Ramos (cell line): ENCODE data around the gene PRRX2.
"Not testable (repeated sequence)": the region's sequence is repeated elsewhere in the genome, so short reads cannot be mapped to it uniquely, and the experiment has no call there.

Source experiments
- in situ Hi-C: fragments of 300-500 bp; cut with MboI; formaldehyde crosslinking; loops from one replicate; pipeline ENCODE4 v1.14.3; 2022; ENCODE audit warnings: low sequenced_read_pairs; ENCODE audit not compliant: unreplicated experiment

The PRRX2 gene

DNA sequence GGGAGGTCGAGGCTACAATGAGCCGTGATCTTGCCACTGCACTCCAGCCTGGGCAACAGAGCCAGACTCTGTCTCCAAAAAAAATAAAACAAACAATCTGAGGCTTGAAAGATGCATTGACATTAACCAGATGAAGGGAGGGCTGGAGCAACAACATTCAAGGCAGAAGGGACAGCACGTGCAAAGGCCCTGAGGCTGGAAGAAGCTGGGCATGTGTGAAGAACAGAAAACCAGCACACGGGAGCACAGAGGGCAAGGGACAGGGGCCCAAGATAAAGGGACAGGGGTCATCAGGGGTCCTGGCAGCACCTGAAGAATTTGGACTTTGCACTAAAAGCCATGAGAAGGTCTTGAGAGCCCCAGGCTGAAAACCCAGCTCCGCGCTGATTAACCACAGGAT is 84.1 kb downstream of the PRRX2 start:
- in situ Hi-C loops: no loop called here

DNA sequence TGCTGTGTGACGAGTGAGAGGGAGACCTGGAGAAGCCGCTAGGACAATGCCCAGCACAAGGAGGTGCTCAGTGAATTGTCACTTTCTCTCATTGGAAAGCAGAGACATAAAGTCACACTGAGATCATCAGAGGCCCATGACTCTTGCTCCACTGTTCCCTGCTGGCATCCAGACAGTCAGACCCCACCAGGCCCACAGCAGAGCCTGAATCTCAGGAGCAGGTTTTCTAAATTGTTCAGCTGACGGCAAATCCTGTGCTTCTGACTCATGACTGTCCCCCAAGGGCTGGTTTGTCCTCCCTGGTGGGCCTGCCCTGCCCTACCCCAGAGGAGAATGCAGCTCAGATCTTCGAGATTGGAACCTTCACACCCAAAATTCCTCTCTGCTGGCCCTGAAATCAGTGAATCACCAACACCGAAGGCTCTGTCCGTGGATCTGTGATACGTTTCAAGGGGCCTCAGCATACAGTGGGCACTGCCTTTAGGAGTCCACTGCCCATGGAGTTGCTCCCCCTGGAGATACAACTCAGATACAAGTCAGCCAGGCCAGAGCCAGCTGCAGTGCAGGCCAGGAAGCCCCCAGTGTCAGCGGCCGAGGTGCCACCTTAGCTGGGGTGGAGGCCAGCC is 84.7 kb downstream of the PRRX2 start:
- in situ Hi-C loops: no loop called here

DNA sequence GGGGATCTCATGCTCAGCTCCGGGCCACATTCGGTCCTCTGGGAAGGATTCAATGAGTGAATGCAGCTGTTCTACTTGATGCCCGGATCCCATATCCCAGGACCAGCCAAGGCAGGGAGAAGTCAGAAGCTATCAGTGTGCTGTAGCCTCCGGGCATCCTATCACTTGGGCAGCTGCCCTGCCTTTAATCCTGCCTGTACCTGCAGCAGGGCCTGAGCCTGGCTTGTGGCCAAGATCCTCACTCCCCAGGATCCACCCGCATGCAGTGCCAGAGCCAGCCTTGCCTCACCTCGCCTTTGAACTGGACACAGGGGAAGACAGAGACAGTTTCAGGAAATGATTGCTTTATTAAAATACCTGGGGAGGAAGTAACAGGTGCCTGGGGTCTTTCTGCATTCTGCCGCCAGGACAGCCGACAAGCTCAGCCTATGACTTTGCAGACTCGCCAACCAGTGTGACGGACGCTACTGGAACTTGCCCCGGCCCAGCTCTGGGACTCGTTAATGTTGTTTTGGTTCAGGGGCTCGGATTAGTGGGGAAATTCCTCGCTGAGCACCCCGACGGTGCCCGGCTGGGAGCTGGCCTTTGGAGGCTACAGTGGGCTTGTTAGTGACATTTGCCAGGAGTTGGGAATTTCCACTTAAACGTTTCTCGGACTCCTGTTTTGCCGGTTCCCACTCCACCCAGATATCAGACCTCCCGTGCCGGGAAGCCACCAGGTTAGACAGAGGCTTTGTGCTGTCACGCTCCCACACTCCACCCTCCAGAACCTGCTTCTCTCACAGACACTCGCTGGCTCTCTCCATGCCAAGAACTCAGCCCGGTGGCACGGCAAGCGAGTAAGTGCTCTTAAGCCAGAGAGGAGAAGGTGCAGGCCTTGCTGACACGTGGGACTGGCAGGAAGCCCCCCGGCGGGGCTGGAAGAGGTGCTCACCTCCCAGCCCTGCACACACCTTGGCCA is 86.7 kb downstream of the PRRX2 start:
- in situ Hi-C loops: no loop called here

DNA sequence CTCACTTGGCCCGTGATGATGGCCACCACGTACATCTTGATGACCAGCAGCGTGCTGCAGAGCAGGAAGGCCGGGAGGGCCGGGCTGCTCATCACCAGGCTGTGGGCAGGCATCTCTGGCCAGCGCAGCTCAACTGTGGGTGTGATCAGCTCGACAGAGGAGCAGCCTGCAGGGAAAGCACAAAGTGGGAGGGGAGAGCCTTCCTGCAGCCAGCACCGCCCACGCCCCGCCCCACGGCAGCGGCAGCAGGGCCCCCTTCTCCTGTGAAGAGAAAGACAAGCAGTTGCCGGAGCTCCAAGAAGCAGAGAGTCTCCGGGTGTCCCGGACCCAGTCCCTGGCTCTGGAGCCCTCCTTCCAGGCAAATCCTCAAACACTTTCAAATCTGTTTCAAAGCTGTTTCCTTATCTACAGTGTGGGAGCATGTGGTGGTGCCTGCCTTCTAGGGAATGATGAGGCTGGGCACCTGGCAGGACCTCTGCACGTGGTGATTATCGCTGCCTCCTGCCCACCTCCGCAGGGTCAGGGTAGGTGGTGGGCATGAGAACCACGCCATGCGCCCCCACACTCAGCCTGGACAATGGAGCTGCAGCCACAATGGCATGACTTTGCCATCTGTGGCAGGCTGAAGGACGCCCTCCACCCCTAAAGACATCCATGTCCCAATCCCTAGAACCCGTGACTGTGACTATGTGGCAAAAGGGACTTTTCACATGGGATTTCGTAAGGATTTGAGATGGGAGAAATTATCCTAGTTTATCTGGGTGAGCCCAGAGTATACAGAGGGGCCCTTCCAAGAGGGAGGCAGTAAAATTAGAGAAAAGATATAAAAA is 87.7 kb downstream of the PRRX2 start, which contains the start of gene PTGES:
Gene PTGES, minus strand, starts transcription at position 143 of the 830 bp plus-strand sequence. Its CDS starts 30 bp downstream, at position 113.
- in situ Hi-C loops: no loop called here

GRCh38 chr9:129755151-129755550 is 89.7 kb downstream of the PRRX2 start:
- in situ Hi-C loops: no loop called here

DNA sequence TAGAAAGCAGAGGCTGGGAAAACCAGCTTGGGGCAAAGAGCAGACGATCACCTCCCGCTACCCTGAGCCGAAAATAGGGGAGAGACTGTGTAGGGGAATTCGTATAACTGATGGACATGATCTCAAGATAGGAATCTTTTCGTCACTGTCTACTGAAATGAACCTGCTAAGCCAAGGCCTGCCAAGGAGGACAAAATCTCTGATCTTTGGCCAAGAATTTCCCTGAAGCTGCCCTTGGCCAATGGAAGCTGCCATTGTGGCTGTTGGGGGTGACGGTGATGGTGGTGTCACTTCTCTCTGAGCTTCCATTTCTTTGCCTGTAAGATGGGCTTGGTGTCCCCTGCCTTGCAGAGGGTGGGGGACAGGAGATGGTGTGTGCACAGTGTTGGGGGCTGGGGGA is 90.7 kb downstream of the PRRX2 start:
- in situ Hi-C loops: no loop called here

DNA sequence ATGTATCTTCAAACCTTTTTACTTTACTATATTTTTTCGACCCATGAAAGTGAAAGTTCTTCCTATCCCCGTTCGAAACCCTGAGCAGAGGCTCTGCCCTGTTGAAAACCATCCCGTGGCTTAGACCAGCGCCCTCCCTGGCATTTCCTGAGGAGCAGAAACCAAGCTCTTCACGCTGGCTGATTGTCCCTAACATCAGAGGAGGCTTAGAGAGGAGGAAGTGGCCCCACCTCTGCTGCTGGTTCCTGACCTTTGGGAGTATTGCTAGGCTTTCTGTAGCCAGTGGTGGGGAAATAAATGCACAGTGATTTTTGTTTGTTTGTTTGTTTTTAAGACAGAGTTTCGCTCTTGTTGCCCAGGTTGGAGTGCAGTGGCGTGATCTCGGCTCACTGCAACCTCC is 91.6 kb downstream of the PRRX2 start:
- in situ Hi-C loops: no loop called here

DNA sequence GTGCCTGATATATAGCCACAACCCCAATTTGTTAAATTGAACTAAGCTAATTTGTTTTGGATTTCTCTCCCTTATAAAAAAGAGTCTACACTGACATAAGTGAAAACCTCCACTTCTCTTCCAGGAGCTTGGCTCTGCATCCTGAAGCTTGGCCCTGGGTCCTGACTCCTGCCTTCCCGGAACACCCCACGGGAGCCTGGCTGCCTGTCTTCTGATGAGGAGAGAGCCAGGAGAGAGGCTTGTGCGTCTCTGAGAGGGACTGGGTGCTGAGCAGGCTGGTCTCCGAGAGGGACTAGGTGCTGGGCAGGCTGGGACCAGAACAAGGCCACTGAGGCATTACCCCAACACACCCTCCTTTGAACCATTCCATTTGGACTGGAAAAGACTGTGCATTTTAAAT is 93.9 kb downstream of the PRRX2 start:
- in situ Hi-C loops: no loop called here

DNA sequence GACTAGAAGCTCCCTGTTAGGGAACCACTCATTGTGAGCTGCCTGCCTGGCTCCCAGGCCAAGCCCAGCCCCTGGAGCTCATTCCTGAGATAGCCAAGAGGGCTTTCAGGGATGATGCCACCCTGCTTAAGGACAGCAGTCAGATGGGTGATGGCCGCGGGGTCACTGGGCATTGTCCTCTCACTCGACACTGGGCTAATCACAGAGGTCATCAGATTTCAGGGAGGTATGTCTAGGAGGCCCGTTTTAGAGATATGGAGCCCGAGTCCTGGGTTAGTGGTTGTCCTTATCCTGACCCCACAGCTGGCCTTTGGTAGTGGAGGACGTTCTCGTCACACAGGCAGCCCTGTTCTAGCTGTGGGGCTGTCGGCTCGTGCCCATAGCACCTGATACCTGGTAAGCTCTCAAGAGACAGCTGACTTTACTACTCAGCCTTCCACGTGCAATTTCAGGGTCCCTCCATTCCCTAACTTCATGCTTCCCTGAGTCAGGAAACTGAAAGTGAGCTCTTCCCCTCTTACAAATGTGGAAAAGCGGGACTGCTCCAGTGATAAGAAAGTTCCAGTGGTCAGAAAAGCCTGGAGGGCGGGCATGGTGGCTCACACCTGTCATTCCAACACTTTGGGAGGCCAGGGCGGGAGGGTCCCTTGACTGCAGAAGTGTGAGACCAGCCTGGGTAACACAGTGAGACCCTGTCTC is 94.5 kb downstream of the PRRX2 start:
- in situ Hi-C loops: no loop called here

DNA sequence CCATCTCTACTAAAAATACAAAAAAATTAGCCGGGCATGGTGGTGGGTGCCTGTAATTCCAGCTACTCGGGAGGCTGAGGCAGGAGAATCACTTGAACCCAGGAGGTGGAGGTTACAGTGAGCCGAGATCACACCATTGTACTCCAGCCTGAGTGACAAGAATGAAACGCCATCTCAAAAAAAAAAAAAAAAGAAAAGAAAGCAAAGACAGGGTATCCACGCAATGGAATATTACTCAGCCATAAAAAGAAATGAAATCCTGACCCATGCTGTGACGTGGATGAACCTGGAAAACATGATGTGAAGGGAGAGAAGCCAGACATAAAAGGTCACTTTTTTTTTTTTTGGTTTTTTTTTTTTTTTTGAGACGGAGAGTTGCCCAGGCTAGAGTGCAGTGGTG is 95.3 kb downstream of the PRRX2 start:
- in situ Hi-C loops: not testable (repeated sequence)

GRCh38 chr9:129761293-129761900 is 96.0 kb downstream of the PRRX2 start:
- in situ Hi-C loops: no loop called here

DNA sequence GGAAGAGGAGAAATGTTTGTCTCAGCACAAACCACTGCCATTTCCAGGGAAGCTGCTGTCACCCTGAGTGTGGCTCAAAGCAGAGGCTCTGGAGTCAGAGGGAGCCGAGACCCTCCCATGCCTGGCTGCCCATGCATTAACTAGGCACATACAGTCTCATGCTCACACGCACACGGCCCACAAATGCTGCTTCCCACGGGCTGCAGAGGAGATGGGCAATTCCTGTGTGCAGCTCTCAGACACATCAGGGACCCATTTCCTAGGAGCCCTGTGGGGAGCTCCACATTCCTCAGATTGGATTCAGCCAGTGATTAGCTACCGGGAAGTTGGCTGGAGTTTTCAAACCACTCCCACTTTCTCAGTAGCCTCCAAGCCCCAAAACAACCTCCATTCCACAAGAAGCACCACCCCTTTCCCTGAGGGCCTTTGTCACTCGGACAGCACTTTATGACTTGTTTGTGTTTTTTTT is 96.5 kb downstream of the PRRX2 start:
- in situ Hi-C loops: no loop called here

- in situ Hi-C loops: not testable (repeated sequence)
Observed at GRCh38 chr9:129762370-129762984, 97.0 kb downstream of the PRRX2 start.

GRCh38 chr9:129762985-129763926 is 97.8 kb downstream of the PRRX2 start:
- in situ Hi-C loops: no loop called here

DNA sequence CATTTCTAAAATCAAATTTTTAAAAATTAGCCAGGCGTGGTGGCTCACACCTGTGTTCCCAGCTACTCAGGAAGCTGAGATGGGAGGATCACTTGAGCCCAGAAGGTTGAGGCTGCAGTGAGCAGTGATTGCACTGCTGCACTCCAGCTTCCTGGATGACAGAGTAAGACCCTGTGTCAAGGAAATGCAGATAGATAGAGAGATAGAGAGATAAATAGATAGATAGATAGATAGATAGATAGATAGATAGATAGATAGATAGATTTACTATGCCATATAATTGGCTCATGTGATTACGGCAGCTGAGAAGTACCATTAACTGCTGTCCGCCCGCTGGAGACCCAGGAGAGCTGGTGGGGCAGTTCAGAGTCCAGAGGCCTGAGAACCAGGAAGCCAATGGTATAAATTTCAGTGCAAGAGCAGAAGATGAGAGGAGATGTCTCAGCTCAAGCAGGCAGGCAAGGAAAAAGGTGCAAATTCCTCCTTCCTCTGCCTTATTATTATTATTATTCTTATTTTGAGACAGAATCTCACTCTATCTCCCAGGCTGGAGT is 100.4 kb downstream of the PRRX2 start:
- in situ Hi-C loops: no loop called here

DNA sequence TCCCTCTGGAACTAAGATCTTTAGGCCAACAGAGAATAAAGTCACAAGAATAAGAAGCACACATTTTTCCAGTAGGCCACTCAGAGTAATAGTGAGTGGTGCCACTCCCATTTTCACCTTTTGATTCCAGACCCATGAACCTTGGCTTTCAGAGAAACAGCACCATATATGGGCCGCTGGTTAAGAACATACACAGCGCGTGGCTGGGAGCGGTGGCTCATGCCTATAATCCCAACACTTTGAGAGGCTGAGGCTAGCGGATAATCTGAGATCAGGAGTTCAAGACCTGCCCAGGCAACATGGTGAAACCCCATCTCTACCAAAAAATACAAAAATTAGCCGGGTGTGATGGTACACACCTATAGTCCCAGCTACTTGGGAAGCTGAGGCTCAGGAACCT is 103.0 kb downstream of the PRRX2 start:
- in situ Hi-C loops: no loop called here

- in situ Hi-C loops: no loop called here
Observed at GRCh38 chr9:129769669-129770068, 104.2 kb downstream of the PRRX2 start.

DNA sequence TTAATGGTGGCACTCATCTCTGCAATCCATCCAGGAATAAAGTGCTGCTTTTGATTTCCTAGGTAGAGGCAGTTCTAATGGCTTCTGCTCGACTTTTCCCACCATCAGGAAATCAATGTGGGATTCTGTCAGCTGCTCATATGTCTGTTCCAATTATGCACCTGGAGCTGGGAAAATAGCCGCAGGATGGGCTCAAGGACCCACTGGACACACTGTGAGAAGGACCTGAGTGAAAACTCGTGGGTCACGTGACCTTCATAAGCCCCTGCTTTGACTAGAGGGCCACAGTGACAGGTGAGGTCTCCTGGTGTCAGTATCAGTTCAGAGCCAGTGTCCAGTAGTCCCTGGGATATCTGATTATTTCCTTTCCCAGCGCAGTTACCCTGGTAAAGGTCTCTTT is 105.3 kb downstream of the PRRX2 start:
- in situ Hi-C loops: no loop called here
